IPS DF 19.7 (cell line): ENCODE data around the gene OR2T33.
"Not testable (repeated sequence)": the region's sequence is repeated elsewhere in the genome, so short reads cannot be mapped to it uniquely, and the experiment has no call there.

Experiments
- DNase-seq: peaks from one replicate; pipeline ENCODE4 v3.0.0-alpha.2; 2013; ENCODE audit warnings: low read depth, low spot score

OR2T33 gene

GRCh38 chr1:248277876-248278275, at the start of gene OR2T33:
Gene OR2T33, minus strand, starts transcription at chr1:248277976. Its CDS starts 4,162 bp downstream, at chr1:248273814.
- no peak for DNase-seq

- no peak for DNase-seq
These were observed 46.7 kb upstream of the OR2T33 start, which contains the start of gene OR2M7 for GRCh38 chr1:248324468-248324867. Gene OR2M7, minus strand, starts transcription at chr1:248324568. Its CDS starts 0 bp downstream, at chr1:248324568.

DNA sequence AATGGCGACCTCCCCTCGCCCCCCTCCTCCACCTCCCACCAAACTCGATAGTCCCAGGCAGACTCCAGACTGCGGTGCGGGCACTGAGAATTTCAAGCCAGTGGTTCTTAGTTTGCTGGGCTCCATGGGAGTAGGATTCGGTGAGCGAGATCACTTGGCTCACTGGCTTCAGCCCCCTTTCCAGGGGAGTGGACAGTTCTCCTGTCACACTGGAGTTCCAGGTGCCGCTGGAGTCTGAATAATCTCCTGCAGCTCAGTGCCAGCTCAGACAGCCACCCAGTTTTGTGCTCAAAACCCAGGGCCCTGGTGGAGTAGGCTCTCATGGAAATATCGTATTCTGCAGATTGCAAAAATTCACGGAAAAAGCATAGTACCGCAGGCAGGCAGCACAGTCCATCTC, 39.0 kb upstream of the OR2T33 start:
- DNase-seq, result no peak

DNA sequence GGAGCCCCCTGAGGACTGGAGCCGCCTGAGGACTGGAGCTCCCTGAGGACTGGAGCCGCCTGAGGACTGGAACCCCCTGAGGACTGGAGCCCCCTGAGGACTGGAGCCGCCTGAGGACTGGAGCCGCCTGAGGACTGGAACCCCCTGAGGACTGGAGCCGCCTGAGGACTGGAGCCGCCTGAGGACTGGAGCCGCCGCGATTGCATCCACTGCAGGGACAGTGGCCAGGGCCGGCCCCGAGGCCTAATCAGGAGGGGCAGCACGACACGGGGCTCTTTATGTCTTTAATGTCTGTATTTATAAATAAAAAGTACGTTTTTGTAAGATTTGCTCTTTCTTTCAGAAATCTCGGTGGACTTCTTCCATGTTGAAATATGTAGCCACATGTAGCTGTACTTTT, 29.0 kb upstream of the OR2T33 start:
- DNase-seq, result not testable (repeated sequence)

DNA sequence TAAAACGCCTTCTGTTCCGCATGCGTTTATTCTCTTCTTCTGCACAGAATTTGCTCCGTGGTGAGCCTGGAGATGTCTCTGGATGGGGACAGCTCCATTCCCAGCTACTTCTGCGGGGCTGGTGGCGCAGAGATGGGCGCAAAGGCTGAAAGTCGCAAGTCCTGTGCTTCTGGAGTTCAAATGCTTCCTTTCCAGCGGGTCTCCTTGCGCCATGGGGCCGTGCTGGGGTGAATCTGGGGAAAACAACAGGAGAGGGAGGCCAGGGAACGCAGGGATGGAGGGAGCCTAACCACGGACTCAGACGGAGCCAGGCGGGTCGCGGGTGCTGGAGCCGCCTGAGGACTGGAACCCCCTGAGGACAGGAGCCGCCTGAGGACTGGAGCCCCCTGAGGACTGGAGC, 28.3 kb upstream of the OR2T33 start:
- no peak for DNase-seq

GRCh38 chr1:248305672-248306071, 27.9 kb upstream of the OR2T33 start:
- not testable (repeated sequence) for DNase-seq

GRCh38 chr1:248303324-248303723, 25.5 kb upstream of the OR2T33 start, which contains the start of gene OR2T12:
Gene OR2T12, minus strand, starts transcription at chr1:248303424. Its CDS starts 7,846 bp downstream, at chr1:248295578.
- no peak for DNase-seq

- DNase-seq, result no peak
These were observed 10.6 kb upstream of the OR2T33 start for GRCh38 chr1:248288391-248288790.

GRCh38 chr1:248273225-248273624, 4.6 kb downstream of the OR2T33 start:
- not testable (repeated sequence) for DNase-seq

- no peak for DNase-seq
These were observed 9.6 kb downstream of the OR2T33 start for GRCh38 chr1:248268178-248268577.

GRCh38 chr1:248259309-248259708, 18.5 kb downstream of the OR2T33 start:
- not testable (repeated sequence) for DNase-seq

- DNase-seq, result no peak
These were observed 34.6 kb downstream of the OR2T33 start for GRCh38 chr1:248243204-248243603.

DNA sequence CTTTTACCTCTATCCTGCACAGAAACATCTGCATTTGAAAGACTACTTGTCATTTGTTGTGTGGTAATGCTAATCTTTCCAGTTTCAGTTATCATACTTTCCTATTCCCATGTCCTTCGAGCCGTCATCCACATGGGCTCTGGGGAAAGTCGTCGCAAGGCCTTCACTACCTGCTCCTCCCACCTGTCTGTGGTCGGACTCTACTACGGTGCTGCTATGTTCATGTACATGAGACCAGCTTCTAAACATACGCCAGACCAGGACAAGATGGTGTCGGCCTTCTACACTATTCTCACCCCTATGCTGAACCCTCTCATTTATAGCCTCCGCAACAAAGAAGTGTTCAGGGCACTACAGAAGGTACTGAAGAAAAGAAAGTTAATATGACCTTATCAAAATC, 38.3 kb downstream of the OR2T33 start:
- no peak for DNase-seq

GRCh38 chr1:248231117-248231516, 46.7 kb downstream of the OR2T33 start, which contains the start of gene OR2M4:
Gene OR2M4, plus strand, starts transcription at chr1:248231417. Its CDS starts 7,512 bp downstream, at chr1:248238929.
- DNase-seq, result no peak

DNA sequence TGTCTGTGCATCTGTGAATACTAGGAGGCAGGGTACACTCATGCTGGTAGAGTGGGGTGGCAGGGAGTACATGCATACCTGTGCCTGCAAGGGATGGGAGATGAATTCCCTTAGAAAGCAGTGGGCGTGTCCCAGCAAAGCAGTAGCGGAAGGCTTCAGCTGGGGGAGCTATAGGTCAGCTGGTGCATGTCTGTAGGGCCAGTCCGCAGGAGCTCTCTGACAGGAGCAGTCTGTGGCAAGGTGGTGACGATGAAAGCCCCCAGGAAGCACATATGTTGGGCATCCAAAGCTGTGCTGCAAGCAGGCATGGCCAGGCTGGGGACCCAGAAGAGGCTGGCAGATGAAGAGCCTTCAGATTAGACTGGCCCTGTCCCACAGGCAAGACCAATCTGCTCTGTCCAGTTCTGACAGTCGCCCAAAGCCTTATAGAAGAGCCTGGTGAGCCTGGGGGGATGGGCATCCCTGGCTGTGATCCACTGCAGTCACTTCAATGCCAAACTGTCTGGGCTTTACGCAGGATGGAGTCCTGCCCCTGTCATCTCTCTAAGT, 48.3 kb downstream of the OR2T33 start:
- DNase-seq, result no peak

DNA sequence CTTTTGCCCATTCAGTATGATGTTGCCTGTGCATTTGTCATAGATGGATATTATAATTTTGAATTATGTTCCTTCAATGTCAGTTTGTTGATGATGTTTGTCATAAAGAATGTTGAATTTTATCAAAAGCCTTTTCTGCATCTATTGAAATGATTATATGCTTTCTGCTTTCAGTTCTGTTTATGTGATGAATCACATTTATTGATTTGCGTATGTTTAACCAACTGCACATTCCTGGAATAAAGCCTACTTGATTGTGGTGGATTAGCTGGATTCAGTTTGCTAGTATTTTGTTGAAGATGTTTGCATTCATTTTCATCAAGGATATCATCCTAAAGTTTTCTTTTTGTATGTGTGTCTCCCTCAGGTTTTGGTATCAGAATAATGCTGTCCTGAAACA, 52.2 kb downstream of the OR2T33 start:
- DNase-seq, result no peak
